Stimulated activated CD4-positive, alpha-beta T cell treated with anti-CD3 and anti-CD28 coated beads, Interleukin-12 subunit alpha, Interleukin-12 subunit beta, amount 100 ng/mL, for 48 hours (primary cell): ENCODE data around the gene HOPX.
"Not testable (repeated sequence)": the region's sequence is repeated elsewhere in the genome, so short reads cannot be mapped to it uniquely, and the experiment has no call there.

Experiments used
- DNase-seq, 3 donors: peaks; one replicate each; pipeline ENCODE4 v3.0.0-alpha.2; 2020; ENCODE audit warnings: low read depth in 2 of 3, low spot score in 1 of 3

The HOPX gene, protein sequence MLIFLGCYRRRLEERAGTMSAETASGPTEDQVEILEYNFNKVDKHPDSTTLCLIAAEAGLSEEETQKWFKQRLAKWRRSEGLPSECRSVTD

GRCh38 chr4:56681158-56681852 lies at the start of gene HOPX:
TSS of gene HOPX (minus strand) at chr4:56681296. CDS start at chr4:56657816, 23,480 bp downstream.
- peak; percentile 57 to 70 (median 65) for DNase-seq

DNA sequence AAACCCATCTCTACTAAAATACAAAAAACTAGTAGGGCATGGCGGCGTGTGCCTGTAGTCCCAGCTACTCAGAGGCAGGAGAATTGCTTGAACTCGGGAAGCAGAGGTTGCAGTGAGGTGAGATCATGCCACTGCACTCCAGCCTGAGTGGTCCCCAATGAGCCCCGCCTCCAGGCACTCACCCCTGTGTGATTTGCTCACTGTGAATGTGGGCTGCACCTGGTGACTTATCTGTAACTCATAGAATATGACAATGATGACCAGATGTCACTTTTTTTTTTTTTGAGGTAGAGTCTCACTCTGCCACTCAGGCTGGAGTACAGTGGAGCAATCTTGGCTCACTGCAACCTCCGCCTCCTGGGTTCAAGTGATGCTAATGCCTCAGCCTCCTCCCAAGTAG lies 49.0 kb upstream of the HOPX start:
- DNase-seq: no peak

DNA sequence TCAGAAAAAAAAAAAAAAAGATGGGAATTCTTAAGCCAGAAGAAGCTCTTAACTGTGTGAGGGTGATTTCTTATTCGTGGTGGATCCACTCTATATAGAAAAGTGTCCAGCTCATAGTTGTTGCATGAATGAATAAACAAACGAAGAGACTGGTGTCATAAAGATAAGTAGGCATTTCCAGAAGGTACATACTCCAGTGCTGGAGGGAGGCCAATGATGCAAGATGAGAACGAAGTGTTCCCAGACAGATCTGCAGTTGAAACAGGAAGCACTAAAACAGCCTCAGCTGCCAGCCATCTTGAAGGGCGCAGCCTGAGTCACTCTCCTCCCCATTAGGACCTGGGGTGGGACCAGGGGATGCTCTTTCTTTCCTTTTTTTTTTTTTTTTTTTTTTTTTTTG lies 47.4 kb upstream of the HOPX start:
- no peak for DNase-seq

- no peak for DNase-seq
Measured at GRCh38 chr4:56727150-56727549, 46.1 kb upstream of the HOPX start.

GRCh38 chr4:56726593-56726992 lies 45.5 kb upstream of the HOPX start:
- not testable (repeated sequence) for DNase-seq

DNA sequence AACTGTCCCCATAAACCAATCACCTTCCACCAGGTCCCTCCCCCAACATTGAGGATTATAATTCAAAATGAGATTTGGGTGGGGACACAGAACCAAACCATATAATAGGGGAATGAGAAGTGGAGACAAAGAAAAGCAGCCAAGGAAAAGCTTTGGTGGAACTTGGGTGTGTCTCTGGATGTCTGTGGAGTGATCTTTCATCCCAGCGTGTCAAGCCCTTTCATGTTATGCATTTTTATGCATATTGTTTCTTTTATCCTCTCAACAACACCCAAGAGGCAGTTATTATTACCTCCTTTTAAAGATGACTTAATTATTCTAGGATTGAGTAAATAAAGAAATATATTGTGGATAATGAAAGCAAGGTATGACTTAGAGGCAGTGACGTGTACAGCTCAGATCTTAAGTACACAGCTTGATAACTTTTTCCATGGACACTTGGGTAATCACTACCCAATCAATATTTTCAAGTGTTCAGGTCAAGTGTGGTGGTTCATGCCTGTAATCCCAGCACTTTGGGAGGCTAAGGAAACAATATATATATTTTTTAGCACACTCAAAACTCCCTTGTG lies 42.6 kb upstream of the HOPX start:
- no peak for DNase-seq

- peak; percentile 19 to 40 (median 30) for DNase-seq
Measured at GRCh38 chr4:56723201-56723605, 42.1 kb upstream of the HOPX start.

GRCh38 chr4:56708146-56708545 lies 27.1 kb upstream of the HOPX start:
- DNase-seq: no peak

- no peak for DNase-seq
Measured at GRCh38 chr4:56705966-56706365, 24.9 kb upstream of the HOPX start.

GRCh38 chr4:56705334-56705733 lies 24.2 kb upstream of the HOPX start:
- DNase-seq: no peak

- no peak for DNase-seq
Measured at GRCh38 chr4:56704089-56704871, 23.2 kb upstream of the HOPX start.

DNA sequence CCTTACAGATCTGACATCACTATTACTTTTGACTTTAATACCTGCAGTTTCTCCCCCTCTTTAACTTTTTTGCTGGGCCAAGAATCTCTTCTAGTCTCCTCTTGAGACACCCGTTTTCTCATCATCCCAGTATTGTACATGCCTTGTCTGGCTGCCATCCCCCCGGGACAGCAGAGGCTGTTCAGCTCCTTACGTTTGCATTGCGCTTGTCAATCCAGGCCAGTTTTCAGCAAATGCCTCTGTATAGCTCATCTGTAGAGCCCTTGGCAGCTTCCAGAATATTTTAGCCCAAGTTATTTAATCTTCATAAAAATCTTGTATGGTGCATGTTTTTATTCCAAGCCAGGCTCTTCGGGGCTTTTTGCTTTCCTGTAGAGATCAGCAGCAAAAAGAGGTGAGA lies 22.3 kb upstream of the HOPX start:
- DNase-seq: no peak

GRCh38 chr4:56701644-56702043 lies 20.5 kb upstream of the HOPX start:
- DNase-seq: no peak

DNA sequence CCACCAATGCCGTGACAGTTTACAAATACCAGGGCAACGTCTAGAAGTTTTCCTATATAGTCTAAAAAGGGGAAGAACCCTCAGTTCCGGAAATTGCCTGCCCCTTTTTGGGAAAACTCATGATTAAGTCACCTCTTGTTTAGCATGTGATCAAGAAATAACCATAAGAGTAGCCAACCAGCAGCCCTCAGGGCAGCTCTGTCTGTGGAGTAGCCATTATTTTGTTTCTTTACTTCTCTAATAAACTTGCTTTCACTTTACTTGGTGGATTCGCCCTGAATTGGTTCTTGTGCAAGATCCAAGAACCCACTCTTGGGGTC lies 20.0 kb upstream of the HOPX start:
- DNase-seq: no peak

DNA sequence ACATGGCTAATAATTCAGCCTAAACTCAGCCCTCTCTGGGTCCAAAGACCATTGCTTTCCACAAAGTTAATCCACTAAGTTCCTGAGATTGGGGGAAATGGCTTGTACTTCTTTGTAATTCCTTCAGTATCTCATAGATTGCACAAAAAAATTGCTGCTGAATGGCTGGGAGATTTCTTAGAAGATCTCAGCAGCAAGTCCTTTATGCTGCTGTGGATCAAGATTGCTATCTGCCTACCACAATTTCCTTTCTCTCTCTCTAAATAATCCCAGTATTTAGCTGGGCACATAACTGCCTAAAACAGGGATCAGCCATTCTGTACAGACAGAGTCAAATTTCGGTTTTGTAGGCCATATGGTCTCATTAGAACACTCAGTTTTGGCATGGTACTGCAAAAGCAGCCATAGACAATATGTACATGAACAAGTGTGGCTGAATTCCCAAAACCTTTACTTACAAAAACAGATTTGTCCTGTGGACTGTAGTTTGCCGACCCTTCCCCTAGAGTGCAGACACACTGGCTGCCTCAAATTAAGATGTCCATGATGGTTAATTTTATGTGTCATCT lies 18.5 kb upstream of the HOPX start:
- no peak for DNase-seq

DNA sequence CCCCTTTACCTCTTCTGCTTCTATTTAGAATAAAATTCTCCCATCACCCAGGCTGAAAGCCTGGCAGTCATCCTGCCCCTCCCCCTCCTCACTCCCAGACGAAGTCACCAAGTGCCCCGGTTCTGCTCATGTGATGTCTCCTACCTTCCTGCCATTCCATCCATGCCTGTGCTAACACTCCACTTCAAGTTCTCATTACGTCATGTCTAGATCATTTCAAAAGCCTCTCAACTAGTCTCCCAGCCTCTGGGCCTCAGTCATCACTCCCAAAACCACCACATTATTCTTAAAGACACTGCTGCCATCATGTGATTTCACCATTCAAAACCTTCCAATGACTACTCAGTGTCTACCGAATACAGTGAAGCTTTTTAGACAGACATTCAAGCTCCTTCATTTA lies 17.2 kb upstream of the HOPX start:
- no peak for DNase-seq

GRCh38 chr4:56696056-56696455 lies 15.0 kb upstream of the HOPX start:
- no peak for DNase-seq

- DNase-seq: not testable (repeated sequence)
Measured at GRCh38 chr4:56693476-56693875, 12.4 kb upstream of the HOPX start.

DNA sequence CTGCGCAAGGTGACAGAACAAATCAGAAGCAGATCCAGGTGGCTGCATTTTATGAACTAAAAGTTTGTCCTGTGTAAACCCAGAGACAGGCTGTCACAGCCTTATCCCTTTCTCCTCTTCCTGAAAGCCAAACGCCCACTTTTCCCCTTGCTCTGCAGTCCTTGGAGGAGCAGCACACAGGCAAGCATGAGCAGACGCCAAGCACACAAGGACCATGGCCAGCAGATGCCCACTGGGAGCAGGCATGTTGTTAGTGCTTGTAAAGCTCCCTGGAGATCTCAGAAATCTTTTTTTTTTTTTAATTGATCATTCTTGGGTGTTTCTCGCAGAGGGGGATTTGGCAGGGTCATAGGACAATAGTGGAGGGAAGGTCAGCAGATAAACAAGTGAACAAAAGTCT lies 11.5 kb upstream of the HOPX start:
- no peak for DNase-seq

DNA sequence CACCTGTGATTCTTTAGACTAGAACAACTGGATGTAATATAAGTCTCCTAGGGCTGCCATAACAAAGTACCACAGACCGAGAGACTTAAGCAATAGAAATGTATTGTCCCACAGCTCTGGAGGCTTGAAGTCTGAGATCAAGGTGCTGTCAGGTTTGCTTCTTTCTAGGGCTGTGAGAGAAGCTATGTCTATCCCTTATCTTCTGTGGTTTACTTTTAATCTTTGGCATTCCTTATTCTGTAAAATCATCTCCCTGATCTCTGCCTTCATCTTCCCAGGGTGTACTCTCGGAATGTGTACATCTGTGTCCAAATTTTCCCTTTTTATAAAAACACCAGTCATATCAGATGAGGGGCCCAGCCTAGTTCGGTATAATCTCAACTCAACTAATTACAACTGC lies 10.3 kb upstream of the HOPX start:
- no peak for DNase-seq

- DNase-seq: no peak
Measured at GRCh38 chr4:56690393-56690792, 9.3 kb upstream of the HOPX start.
